ENCODE data around the gene SLC4A2. TPM values are rescaled to one million over a fixed set of nuclear protein-coding genes. Genes with fewer than 3 reads are reported as not detected.

The SLC4A2 gene
- total and polyA plus RNA-seq, 4 donors: 27.5 to 98.8 (median 72.6) TPM

DNA sequence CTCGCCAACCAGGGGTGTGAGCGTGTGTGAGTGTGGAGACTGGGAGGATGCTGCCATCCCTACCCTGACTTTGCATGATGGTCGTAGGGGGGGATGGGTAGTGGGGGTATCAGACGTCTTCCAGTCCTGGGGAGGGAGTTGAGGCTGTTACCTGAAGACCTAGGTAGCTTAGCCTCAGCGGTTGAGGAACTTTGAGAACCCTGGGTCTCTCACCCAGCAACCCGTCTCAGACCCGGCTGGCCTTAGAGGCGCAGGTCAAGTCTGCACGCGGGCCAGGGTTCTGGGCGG lies 2.7 kb downstream of the SLC4A2 start (continued):
- TF ChIP-seq ATF3 (IDR thresholded peaks at IDR 0.05) (no peak), HNF4A (conservative IDR thresholded peaks at IDR 0.05) (no peak), SP1 (IDR thresholded peaks at IDR 0.05) (no peak)
- TF ChIP-seq, protein P1, sequence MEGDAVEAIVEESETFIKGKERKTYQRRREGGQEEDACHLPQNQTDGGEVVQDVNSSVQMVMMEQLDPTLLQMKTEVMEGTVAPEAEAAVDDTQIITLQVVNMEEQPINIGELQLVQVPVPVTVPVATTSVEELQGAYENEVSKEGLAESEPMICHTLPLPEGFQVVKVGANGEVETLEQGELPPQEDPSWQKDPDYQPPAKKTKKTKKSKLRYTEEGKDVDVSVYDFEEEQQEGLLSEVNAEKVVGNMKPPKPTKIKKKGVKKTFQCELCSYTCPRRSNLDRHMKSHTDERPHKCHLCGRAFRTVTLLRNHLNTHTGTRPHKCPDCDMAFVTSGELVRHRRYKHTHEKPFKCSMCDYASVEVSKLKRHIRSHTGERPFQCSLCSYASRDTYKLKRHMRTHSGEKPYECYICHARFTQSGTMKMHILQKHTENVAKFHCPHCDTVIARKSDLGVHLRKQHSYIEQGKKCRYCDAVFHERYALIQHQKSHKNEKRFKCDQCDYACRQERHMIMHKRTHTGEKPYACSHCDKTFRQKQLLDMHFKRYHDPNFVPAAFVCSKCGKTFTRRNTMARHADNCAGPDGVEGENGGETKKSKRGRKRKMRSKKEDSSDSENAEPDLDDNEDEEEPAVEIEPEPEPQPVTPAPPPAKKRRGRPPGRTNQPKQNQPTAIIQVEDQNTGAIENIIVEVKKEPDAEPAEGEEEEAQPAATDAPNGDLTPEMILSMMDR (IDR thresholded peaks at IDR 0.05; ENCODE audit: low read depth, low read length, missing input control): no peak

DNA sequence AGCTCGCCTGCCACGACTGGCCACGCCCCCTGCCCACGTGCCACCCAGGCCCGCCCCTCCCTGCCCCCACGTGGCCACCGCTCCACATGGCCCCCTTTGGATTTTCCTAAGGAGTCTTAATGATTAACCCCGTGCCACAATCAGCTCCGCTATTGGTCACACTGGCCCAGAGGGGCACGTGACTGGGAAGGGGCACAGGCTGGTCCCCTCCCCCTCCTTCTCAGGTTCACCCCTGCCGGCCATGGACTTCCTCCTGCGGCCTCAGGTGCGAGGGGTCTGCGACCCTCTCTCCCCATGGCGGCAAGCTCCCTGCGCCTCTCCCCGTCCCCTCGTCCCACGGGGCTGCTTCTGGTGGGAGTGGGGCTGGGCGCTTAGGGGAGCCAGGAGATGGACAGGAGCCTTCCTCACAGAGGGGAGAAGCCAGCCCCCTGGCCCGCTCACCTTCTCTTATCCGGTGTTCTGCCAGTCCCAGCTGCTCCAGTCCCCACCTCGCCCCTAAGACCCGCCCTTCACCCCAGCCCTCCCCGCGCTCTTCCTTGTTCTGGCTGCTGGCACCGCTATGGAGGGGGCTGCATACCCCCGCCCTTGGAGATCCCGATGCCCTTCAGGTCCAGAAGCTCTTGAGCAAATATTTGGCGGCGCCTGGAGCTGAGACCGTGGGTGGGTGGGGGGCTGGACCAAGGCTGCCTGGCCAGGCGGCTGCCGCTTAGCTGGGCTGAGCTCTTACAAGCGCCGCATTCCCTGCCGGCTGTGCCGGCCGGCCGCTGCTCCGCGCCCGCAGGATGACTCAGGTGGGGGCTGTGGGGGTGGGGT lies 3.2 kb downstream of the SLC4A2 start:
- H3K4me3 ChIP-seq (ENCODE audit: low read depth in 1 of 3, low read length in 3 of 3): peak overlapping the region; percentile 29 to 80 (median 54)
- H3K36me3 ChIP-seq (ENCODE audit: control insufficient read depth in 4 of 4, insufficient read depth in 3 of 4, low read depth in 1 of 4, low read length in 3 of 4): peaks cover 7 to 22% (median 22%) of the 10 kb centered on the region in 4 donors
- no peaks in the 10 kb centered on the region for H3K27me3 ChIP-seq (ENCODE audit: control insufficient read depth in 4 of 4, insufficient read depth in 4 of 4, low read length in 3 of 4)
- H3K9me3 ChIP-seq (ENCODE audit: control insufficient read depth in 4 of 4, low read length in 3 of 4): no peaks in the 10 kb centered on the region
- no peak overlapping the region for H3K9ac ChIP-seq (ENCODE audit: low read depth in 1 of 2, low read length in 2 of 2)
- H3K27ac ChIP-seq (ENCODE audit: low read depth in 1 of 2, low read length in 2 of 2): peak overlapping the region; percentile 67 to 88
- TF ChIP-seq EGR1 (IDR thresholded peaks at IDR 0.05; ENCODE audit: low read depth in 2 of 2) (peak in 1 of 2 donors; percentile 45), NR2F2 (IDR thresholded peaks at IDR 0.05) (no peak), RAD21 (IDR thresholded peaks at IDR 0.05) (no peak), JUND (IDR thresholded peaks at IDR 0.05) (no peak), HNF4A (conservative IDR thresholded peaks at IDR 0.05) (peak; percentile 43 to 50), FOXA2 (IDR thresholded peaks at IDR 0.05) (no peak), SP1 (IDR thresholded peaks at IDR 0.05) (peak; percentile 44), YY1 (IDR thresholded peaks at IDR 0.05) (peak; percentile 80), GABPA (IDR thresholded peaks at IDR 0.05 in 1 of 2, conservative IDR thresholded peaks at IDR 0.05 in 1 of 2) (peak in 1 of 2 donors; percentile 10), TAF1 (conservative IDR thresholded peaks at IDR 0.05) (no peak), RXRA (IDR thresholded peaks at IDR 0.05) (peak; percentile 38 to 45), REST (IDR thresholded peaks at IDR 0.05) (peak; percentile 26), FOXA1 (IDR thresholded peaks at IDR 0.05) (no peak), HNF4G (IDR thresholded peaks at IDR 0.05) (no peak), MAX (IDR thresholded peaks at IDR 0.05) (peak; percentile 78), ATF3 (IDR thresholded peaks at IDR 0.05) (peak; percentile 31)
- TF ChIP-seq, protein P2, sequence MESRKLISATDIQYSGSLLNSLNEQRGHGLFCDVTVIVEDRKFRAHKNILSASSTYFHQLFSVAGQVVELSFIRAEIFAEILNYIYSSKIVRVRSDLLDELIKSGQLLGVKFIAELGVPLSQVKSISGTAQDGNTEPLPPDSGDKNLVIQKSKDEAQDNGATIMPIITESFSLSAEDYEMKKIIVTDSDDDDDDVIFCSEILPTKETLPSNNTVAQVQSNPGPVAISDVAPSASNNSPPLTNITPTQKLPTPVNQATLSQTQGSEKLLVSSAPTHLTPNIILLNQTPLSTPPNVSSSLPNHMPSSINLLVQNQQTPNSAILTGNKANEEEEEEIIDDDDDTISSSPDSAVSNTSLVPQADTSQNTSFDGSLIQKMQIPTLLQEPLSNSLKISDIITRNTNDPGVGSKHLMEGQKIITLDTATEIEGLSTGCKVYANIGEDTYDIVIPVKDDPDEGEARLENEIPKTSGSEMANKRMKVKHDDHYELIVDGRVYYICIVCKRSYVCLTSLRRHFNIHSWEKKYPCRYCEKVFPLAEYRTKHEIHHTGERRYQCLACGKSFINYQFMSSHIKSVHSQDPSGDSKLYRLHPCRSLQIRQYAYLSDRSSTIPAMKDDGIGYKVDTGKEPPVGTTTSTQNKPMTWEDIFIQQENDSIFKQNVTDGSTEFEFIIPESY (IDR thresholded peaks at IDR 0.05): no peak
- TF ChIP-seq, protein P1 (IDR thresholded peaks at IDR 0.05; ENCODE audit: low read depth, low read length, missing input control): peak; percentile 10
- DNase-seq (ENCODE audit: low spot score): peak; percentile 77
- peaks cover 13 to 59% (median 44%) of the 10 kb centered on the region in 4 donors for H3K4me1 ChIP-seq (ENCODE audit: control insufficient read depth in 4 of 4, insufficient read depth in 4 of 4, low read length in 3 of 4)
- WGBS: 26% methylated on average over 43 of the region's 43 CpGs
